ENCODE results near the gene EMC6. TPM values are rescaled to one million over a fixed set of nuclear protein-coding genes. Genes with fewer than 3 reads are reported as not detected.

Gene EMC6
- 11.5 and 12.5 TPM in 2 replicates for total RNA-seq

GRCh38 chr17:3668279-3669084 lies at the start of gene EMC6, which contains the start of gene TAX1BP3:
Gene EMC6 (plus strand): TSS chr17:3668812. CDS start chr17:3669147, 335 bp downstream.
Gene TAX1BP3 (minus strand): TSS chr17:3668578. CDS start chr17:3668526, 52 bp downstream.

GRCh38 chr17:3636154-3636907 lies 32.3 kb upstream of the EMC6 start, which contains the start of the genes CTNS and SHPK:
Gene CTNS (plus strand): TSS chr17:3636760. CDS start chr17:3640207, 3,447 bp downstream.
Gene SHPK (minus strand): TSS chr17:3636250. CDS start chr17:3636219, 31 bp downstream.

DNA sequence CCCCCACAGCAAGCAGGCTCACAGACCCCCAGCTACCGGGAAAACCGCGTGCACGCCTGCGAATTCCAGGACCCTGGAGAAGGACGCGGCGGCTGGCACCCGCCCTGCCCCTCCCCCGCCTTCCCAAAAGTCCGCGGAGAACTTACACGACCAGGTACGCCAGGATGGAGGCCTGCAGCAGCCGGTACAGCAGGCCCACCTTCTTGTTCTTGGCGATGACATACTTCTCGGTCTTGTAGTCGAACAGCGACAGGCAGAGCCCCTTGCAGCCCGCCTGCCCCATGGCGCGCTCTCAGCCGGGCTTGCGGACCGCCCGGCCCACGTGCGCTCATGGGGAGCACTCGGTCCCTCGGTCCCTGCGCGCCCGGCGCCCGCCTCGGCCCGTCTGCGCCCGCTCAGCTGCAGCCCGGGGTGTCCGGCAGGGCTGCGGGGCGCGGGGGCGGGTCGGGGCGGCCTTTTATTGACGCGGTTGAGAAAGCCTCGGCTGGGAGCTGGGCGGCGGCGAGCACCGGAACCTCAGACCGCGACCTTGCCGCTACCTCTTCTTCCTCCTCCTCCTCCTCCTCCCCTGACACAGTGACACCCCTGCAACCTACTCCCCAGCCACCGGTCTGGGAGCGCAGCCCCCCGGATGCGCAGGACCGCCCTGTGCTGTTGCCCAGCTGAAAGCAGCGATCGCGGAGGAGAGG lies 27.3 kb downstream of the EMC6 start, which contains the start of gene P2RX5:
P2RX5 (minus strand) TSS at position 433 of the 689 bp plus-strand sequence; CDS start at position 283, 150 bp downstream.

Other genes with a start within 250 kb of the EMC6 start
- 0.13 TPM in 1 of 2 replicates, not detected in the other for gene OR1E2, start 235.0 kb upstream of the EMC6 start, total RNA-seq
- gene SPATA22, start 197.0 kb upstream of the EMC6 start, total RNA-seq, result 1.3 TPM in 1 of 2 replicates, not detected in the other
- 0.26 and 0.97 TPM in 2 replicates for gene ASPA, start 192.8 kb upstream of the EMC6 start, total RNA-seq
- 0.91 and 2.2 TPM in 2 replicates for gene TRPV3, start 111.0 kb upstream of the EMC6 start, total RNA-seq
- gene TRPV1, start 59.4 kb upstream of the EMC6 start, total RNA-seq, result 2.0 and 2.5 TPM in 2 replicates
- 11.8 and 14.1 TPM in 2 replicates for gene SHPK, start 32.6 kb upstream of the EMC6 start, total RNA-seq
- 12.6 and 23.1 TPM in 2 replicates for gene CTNS, start 32.1 kb upstream of the EMC6 start, total RNA-seq
- 127 and 146 TPM in 2 replicates for gene TAX1BP3, start 234 bp upstream of the EMC6 start, total RNA-seq
- 0.78 and 1.6 TPM in 2 replicates for gene P2RX5, start 27.3 kb downstream of the EMC6 start, total RNA-seq
- 2.4 and 4.1 TPM in 2 replicates for gene HASPIN, start 55.1 kb downstream of the EMC6 start, total RNA-seq
- 25.0 and 30.9 TPM in 2 replicates for gene ITGAE, start 132.4 kb downstream of the EMC6 start, total RNA-seq
- 35.7 and 81.7 TPM in 2 replicates for gene NCBP3, start 177.4 kb downstream of the EMC6 start, total RNA-seq
- 5.9 and 6.1 TPM in 2 replicates for gene CAMKK1, start 224.2 kb downstream of the EMC6 start, total RNA-seq
- gene P2RX1, start 247.7 kb downstream of the EMC6 start, total RNA-seq, result under 0.01 TPM in 1 of 2 replicates, not detected in the other